Progenitor cell of endocrine pancreas (in vitro differentiated cells): ENCODE measurements around the gene ARHGAP29. TPM values are rescaled to one million over a fixed set of nuclear protein-coding genes. Genes with fewer than 3 reads are reported as not detected.

ENCODE experiments used
- DNase-seq: peaks from one replicate; pipeline ENCODE4 v3.0.0; 2021; ENCODE audit warnings: low spot score; ENCODE audit not compliant: unreplicated experiment
- H3K27ac Mint-ChIP-seq: 2 replicates; pipeline ENCODE4 v1.8.0; 2021; ENCODE audit warnings: mild to moderate bottlenecking, moderate library complexity, mixed read lengths
- H3K27me3 Mint-ChIP-seq: 2 replicates; pipeline ENCODE4 v1.8.0; 2021; ENCODE audit warnings: mixed read lengths
- H3K36me3 Mint-ChIP-seq: 2 replicates; pipeline ENCODE4 v1.8.0; 2022; ENCODE audit warnings: mixed read lengths; ENCODE audit not compliant: insufficient read depth
- H3K4me1 Mint-ChIP-seq: 2 replicates; pipeline ENCODE4 v1.8.0; 2021; ENCODE audit warnings: low read depth, mixed read lengths
- H3K4me3 Mint-ChIP-seq: 2 replicates; pipeline ENCODE4 v1.8.0; 2021; ENCODE audit warnings: low read depth, mild to moderate bottlenecking, moderate library complexity, mixed read lengths
- H3K9me3 Mint-ChIP-seq: 2 replicates; pipeline ENCODE4 v1.8.0; 2021; ENCODE audit warnings: low read depth, mixed read lengths
- CTCF ChIP-seq: fragments of 200-600 bp; sonication (generic); IDR thresholded peaks from one replicate; pipeline ENCODE4 v1.5.0; 2021; ENCODE audit warnings: antibody characterized with exemption, mild to moderate bottlenecking; ENCODE audit not compliant: unreplicated experiment
- total RNA-seq: library from RNA; stranded (reverse); gene quantifications from 2 replicates; pipeline ENCODE4 v1.2.1, GENCODE V29; 2021

The ARHGAP29 gene
- total RNA-seq, 1 donor from 2014 or later = 12.4 TPM

- TF ChIP-seq CTCF = no peak
- DNase-seq = peak; percentile 88
- peaks cover 29% of the 10 kb centered on the region for H3K4me1 Mint-ChIP-seq
- peak overlapping the region; percentile 80 for H3K4me3 Mint-ChIP-seq
- H3K36me3 Mint-ChIP-seq = peaks cover 10% of the 10 kb centered on the region
- peaks cover 14% of the 10 kb centered on the region for H3K9me3 Mint-ChIP-seq
- peaks cover 11% of the 10 kb centered on the region for H3K27me3 Mint-ChIP-seq
- peak overlapping the region; percentile 88 for H3K27ac Mint-ChIP-seq
Measured at GRCh38 chr1:94247138-94248094, 10.0 kb upstream of the ARHGAP29 start.

DNA sequence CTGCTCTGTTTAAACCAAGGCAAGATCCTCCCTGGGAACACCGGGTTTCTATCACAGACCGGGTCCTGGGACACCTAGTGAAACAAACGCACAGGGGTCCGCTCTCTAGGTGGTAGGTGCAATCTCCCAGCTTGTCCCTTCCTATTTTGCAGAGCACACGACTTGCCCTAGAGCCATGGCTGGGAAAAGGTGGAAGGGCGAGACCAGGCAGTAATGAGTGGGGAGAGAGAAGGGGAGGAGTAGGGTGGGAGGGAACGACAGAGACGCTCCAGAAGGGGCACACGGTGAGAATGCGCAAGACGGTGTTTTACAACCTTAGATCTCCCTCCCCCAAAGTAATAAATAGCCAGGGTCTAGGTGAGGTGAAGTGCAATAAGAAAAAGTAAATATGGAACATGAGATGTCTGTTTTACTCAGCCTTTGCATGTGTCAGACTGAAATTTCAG is 9.3 kb upstream of the ARHGAP29 start:
- TF ChIP-seq CTCF = no peak
- H3K9me3 Mint-ChIP-seq = peaks cover 14% of the 10 kb centered on the region
- H3K27me3 Mint-ChIP-seq = peaks cover 11% of the 10 kb centered on the region
- H3K4me3 Mint-ChIP-seq = peak overlapping the region; percentile 80
- DNase-seq = no peak
- peak overlapping the region; percentile 88 for H3K27ac Mint-ChIP-seq
- peaks cover 10% of the 10 kb centered on the region for H3K36me3 Mint-ChIP-seq
- peaks cover 24% of the 10 kb centered on the region for H3K4me1 Mint-ChIP-seq

DNA sequence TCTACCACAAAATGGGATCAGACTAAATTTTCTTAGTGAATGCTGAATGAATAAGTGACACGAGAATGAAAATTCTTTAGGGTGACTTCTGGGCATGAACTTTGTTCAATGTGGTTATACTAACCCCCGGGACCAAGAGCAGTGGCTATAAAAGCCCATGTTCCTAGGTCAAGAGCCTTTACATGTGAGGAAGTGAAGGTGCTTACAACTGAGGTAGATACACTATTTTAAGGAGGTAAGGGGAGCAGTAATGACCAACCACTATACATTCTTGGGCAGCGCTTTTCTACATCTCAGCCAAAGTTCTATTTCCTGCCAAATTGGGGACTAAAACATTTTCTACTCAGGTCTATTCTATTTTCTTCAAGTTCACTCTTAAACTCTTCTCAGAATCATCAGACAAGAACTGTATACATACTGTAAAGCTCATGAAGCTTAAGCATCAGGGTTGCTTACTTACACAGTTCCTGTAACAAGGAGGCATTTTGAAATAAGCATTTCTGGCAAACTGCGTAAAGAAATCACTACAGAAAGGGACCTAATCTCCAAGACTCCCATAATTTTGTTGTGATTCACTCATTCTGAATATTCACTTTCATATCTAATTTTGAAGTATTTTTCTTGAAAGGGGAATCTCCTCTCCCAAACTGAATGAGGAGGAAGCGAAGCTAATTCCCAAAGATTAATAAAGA is 8.5 kb upstream of the ARHGAP29 start:
- Mint-ChIP-seq H3K4me3 (peak overlapping the region; percentile 80), H3K36me3 (peaks cover 10% of the 10 kb centered on the region), H3K27me3 (peaks cover 11% of the 10 kb centered on the region), H3K9me3 (peaks cover 14% of the 10 kb centered on the region), H3K27ac (no peak overlapping the region), H3K4me1 (peaks cover 20% of the 10 kb centered on the region)
- DNase-seq = no peak
- TF ChIP-seq CTCF = no peak

DNA sequence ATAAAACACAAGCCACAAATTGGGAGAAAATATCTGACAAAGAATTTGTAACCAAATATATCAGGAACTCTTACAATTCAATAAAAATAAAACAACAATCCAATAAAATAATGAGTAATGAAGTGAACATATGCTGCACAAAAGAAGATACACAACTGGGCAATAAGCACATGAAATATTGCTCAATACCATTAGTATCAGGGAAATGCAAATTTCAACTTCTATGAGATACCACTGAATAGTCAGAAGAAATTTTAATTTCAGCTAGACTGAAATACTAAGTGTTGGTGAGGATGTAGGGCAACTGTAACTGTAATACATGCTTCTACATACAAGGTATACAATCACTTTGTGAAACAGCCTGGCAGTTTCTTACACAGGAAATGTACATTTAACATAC is 7.4 kb upstream of the ARHGAP29 start:
- no peak overlapping the region for H3K4me3 Mint-ChIP-seq
- peaks cover 10% of the 10 kb centered on the region for H3K36me3 Mint-ChIP-seq
- peaks cover 14% of the 10 kb centered on the region for H3K9me3 Mint-ChIP-seq
- no peak overlapping the region for H3K27ac Mint-ChIP-seq
- no peak for DNase-seq
- H3K27me3 Mint-ChIP-seq = peaks cover 11% of the 10 kb centered on the region
- peaks cover 11% of the 10 kb centered on the region for H3K4me1 Mint-ChIP-seq
- no peak for TF ChIP-seq CTCF

- Mint-ChIP-seq H3K4me3 (no peak overlapping the region), H3K9me3 (peaks cover 14% of the 10 kb centered on the region), H3K36me3 (peaks cover 10% of the 10 kb centered on the region), H3K4me1 (peaks cover 11% of the 10 kb centered on the region), H3K27me3 (peaks cover 23% of the 10 kb centered on the region), H3K27ac (no peak overlapping the region)
- TF ChIP-seq CTCF = no peak
- no peak for DNase-seq
Measured at GRCh38 chr1:94243665-94244064, 6.3 kb upstream of the ARHGAP29 start.
